IPS-18c (cell line): Measurements from ENCODE around the gene SLC52A1.
A peak's percentile ranks its signal among the peaks of the same experiment; 100 is the strongest.
"Not testable (repeated sequence)": the region's sequence is repeated elsewhere in the genome, so short reads cannot be mapped to it uniquely, and the experiment has no call there.

ENCODE experiments used
- H3K4me3 ChIP-seq: 2 replicates; pipeline ENCODE4 v1.7.0; 2013; ENCODE audit warnings: low read depth, mild to moderate bottlenecking, low read length, moderate library complexity; ENCODE audit not compliant: insufficient read depth
- H3K9me3 ChIP-seq: one replicate; pipeline ENCODE4 v1.6.1; 2013; ENCODE audit warnings: mild to moderate bottlenecking, low read length, moderate library complexity; ENCODE audit not compliant: control insufficient read depth, insufficient read depth

SLC52A1 gene

GRCh38 chr17:5034651-5035050 is 575 bp downstream of the SLC52A1 start:
- Histone ChIP-seq H3K4me3 (no peak overlapping the region), H3K9me3 (no peaks in the 10 kb centered on the region)

GRCh38 chr17:5034063-5034462 is 1.2 kb downstream of the SLC52A1 start:
- Histone ChIP-seq H3K4me3 (no peak overlapping the region), H3K9me3 (no peaks in the 10 kb centered on the region)

- H3K9me3 ChIP-seq = no peaks in the 10 kb centered on the region
- no peak overlapping the region for H3K4me3 ChIP-seq
Observed at GRCh38 chr17:5033352-5034015, 1.7 kb downstream of the SLC52A1 start.

- Histone ChIP-seq H3K9me3 (no peaks in the 10 kb centered on the region), H3K4me3 (no peak overlapping the region)
Observed at GRCh38 chr17:5032865-5033264, 2.4 kb downstream of the SLC52A1 start.

GRCh38 chr17:5031365-5032082 is 3.7 kb downstream of the SLC52A1 start:
- Histone ChIP-seq H3K9me3 (no peaks in the 10 kb centered on the region), H3K4me3 (peak overlapping the region; percentile 40)

GRCh38 chr17:5030168-5030567 is 5.1 kb downstream of the SLC52A1 start:
- not testable (repeated sequence) for H3K4me3 ChIP-seq, H3K9me3 ChIP-seq

GRCh38 chr17:5027916-5028315 is 7.3 kb downstream of the SLC52A1 start:
- H3K9me3 ChIP-seq = no peaks in the 10 kb centered on the region

GRCh38 chr17:5027299-5027698 is 7.9 kb downstream of the SLC52A1 start:
- Histone ChIP-seq H3K9me3 (no peaks in the 10 kb centered on the region), H3K4me3 (no peak overlapping the region)

More at GRCh38 chr17:5027916-5028315, 7.3 kb downstream of the SLC52A1 start:
- no peak overlapping the region for H3K4me3 ChIP-seq

- no peak overlapping the region for H3K4me3 ChIP-seq
- H3K9me3 ChIP-seq = no peaks in the 10 kb centered on the region
Observed at GRCh38 chr17:5024604-5025003, 10.6 kb downstream of the SLC52A1 start.

- H3K9me3 ChIP-seq = no peaks in the 10 kb centered on the region
- H3K4me3 ChIP-seq = no peak overlapping the region
Observed at GRCh38 chr17:5023588-5024147, 11.6 kb downstream of the SLC52A1 start.

- Histone ChIP-seq H3K9me3 (no peaks in the 10 kb centered on the region), H3K4me3 (no peak overlapping the region)
Observed at GRCh38 chr17:5022171-5022711, 13.0 kb downstream of the SLC52A1 start.

GRCh38 chr17:5020502-5021023 is 14.7 kb downstream of the SLC52A1 start:
- no peak overlapping the region for H3K4me3 ChIP-seq
- H3K9me3 ChIP-seq = no peaks in the 10 kb centered on the region

- H3K4me3 ChIP-seq = no peak overlapping the region
- H3K9me3 ChIP-seq = no peaks in the 10 kb centered on the region
Observed at GRCh38 chr17:5019475-5019956, 15.7 kb downstream of the SLC52A1 start.

- Histone ChIP-seq H3K4me3 (no peak overlapping the region), H3K9me3 (no peaks in the 10 kb centered on the region)
Observed at GRCh38 chr17:5014357-5014756, 20.9 kb downstream of the SLC52A1 start.

- no peaks in the 10 kb centered on the region for H3K9me3 ChIP-seq
- no peak overlapping the region for H3K4me3 ChIP-seq
Observed at GRCh38 chr17:5011928-5012327, 23.3 kb downstream of the SLC52A1 start.

- Histone ChIP-seq H3K4me3 (no peak overlapping the region), H3K9me3 (no peaks in the 10 kb centered on the region)
Observed at GRCh38 chr17:5003214-5003867, 31.9 kb downstream of the SLC52A1 start.

GRCh38 chr17:5002121-5002788 is 33.0 kb downstream of the SLC52A1 start:
- H3K4me3 ChIP-seq = no peak overlapping the region

More at GRCh38 chr17:5002121-5002788, 33.0 kb downstream of the SLC52A1 start:
- H3K9me3 ChIP-seq = no peaks in the 10 kb centered on the region
